Measurements from ENCODE around the gene SACM1L.

The SACM1L gene

GRCh38 chr3:45772341-45773035, 83.3 kb downstream of the SACM1L start:
- no peak for DNase-seq

- no peak for DNase-seq
These were observed 83.9 kb downstream of the SACM1L start for GRCh38 chr3:45773072-45773471.

GRCh38 chr3:45773714-45774449, 84.7 kb downstream of the SACM1L start:
- no peak for DNase-seq

GRCh38 chr3:45774581-45775521, 85.7 kb downstream of the SACM1L start:
- DNase-seq = no peak

GRCh38 chr3:45775571-45776300, 86.5 kb downstream of the SACM1L start:
- no peak for DNase-seq

- DNase-seq = no peak
These were observed 87.1 kb downstream of the SACM1L start for GRCh38 chr3:45776301-45776595.

GRCh38 chr3:45776611-45777010, 87.4 kb downstream of the SACM1L start:
- DNase-seq = no peak

GRCh38 chr3:45777111-45777745, 88.0 kb downstream of the SACM1L start:
- no peak for DNase-seq

GRCh38 chr3:45777746-45778386, 88.7 kb downstream of the SACM1L start:
- DNase-seq = no peak

GRCh38 chr3:45778761-45779201, 89.6 kb downstream of the SACM1L start:
- no peak for DNase-seq

- no peak for DNase-seq
These were observed 90.8 kb downstream of the SACM1L start for GRCh38 chr3:45779746-45780735.

GRCh38 chr3:45781271-45781670, 92.1 kb downstream of the SACM1L start:
- no peak for DNase-seq

GRCh38 chr3:45781841-45782240, 92.6 kb downstream of the SACM1L start:
- no peak for DNase-seq

- DNase-seq = no peak
These were observed 93.2 kb downstream of the SACM1L start for GRCh38 chr3:45782381-45782780.

GRCh38 chr3:45783667-45784066, 94.5 kb downstream of the SACM1L start:
- DNase-seq = no peak

- DNase-seq = no peak
These were observed 96.5 kb downstream of the SACM1L start for GRCh38 chr3:45785605-45786150.

GRCh38 chr3:45786801-45787495, 97.8 kb downstream of the SACM1L start:
- no peak for DNase-seq

- DNase-seq = no peak
These were observed 98.4 kb downstream of the SACM1L start for GRCh38 chr3:45787551-45787950.

GRCh38 chr3:45789235-45789812, 100.1 kb downstream of the SACM1L start:
- no peak for DNase-seq
